Gastrocnemius medialis (tissue), 4 donors: ENCODE data around the gene CHMP6. TPM values are rescaled to one million over a fixed set of nuclear protein-coding genes. Genes with fewer than 3 reads are reported as not detected.

Experiments used
- ATAC-seq, 2 donors: fragments of 150-250 bp; one replicate each; pipeline ENCODE4 v1.9.1; 2016
- DNase-seq, 2 donors: peaks; one replicate each; pipeline ENCODE4 v3.0.0-alpha.2; 2019
- H3K27ac ChIP-seq, 4 donors: fragments of 200-600 bp; sonication (generic); 1 replicate in 1 of 4; 2 replicates in 3 of 4; pipeline ENCODE4 v1.5.1; 2016 to 2018; ENCODE audit warnings: mild to moderate bottlenecking in 2 of 4, moderate library complexity in 1 of 4
- H3K27me3 ChIP-seq, 3 donors: fragments of 200-600 bp; sonication (generic) in 2 of 3; 1 replicate in 1 of 3; 2 replicates in 2 of 3; pipeline versions ENCODE4 v1.5.1 to v1.6.0; 2016 to 2019; ENCODE audit warnings: mild to moderate bottlenecking in 1 of 3, moderate library complexity in 1 of 3
- H3K36me3 ChIP-seq, 2 donors: fragments of 200-600 bp; sonication (generic) in 1 of 2; one replicate each; pipeline ENCODE4 v1.5.1; 2017 to 2018
- H3K4me1 ChIP-seq, 2 donors: fragments of 200-600 bp; sonication (generic) in 1 of 2; one replicate each; pipeline ENCODE4 v1.5.1; 2016 to 2017; ENCODE audit warnings: mild to moderate bottlenecking in 2 of 2
- H3K4me3 ChIP-seq, 4 donors: fragments of 200-600 bp; sonication (generic) in 3 of 4; 1 replicate in 1 of 4; 2 replicates in 3 of 4; pipeline ENCODE4 v1.5.1; 2016 to 2019; ENCODE audit warnings: mild to moderate bottlenecking in 2 of 4
- H3K9me3 ChIP-seq, 3 donors: fragments of 200-600 bp; sonication (generic) in 2 of 3; 1 replicate in 1 of 3; 2 replicates in 2 of 3; pipeline ENCODE4 v1.5.1; 2016 to 2019
- CTCF ChIP-seq, 5 experiments: fragments of 450-650 bp in 3 of 5; fragments of 200-600 bp in 2 of 5; sonication (generic) in 2 of 5; IDR thresholded peaks in 4 of 5; conservative IDR thresholded peaks in 1 of 5; 1 replicate in 4 of 5; 2 replicates in 1 of 5; pipeline ENCODE4 v1.5.1; 2016 to 2019; ENCODE audit warnings: antibody characterized with exemption in 5 of 5, mild to moderate bottlenecking in 3 of 5, moderate library complexity in 3 of 5
- POLR2A ChIP-seq, 2 donors: fragments of 450-650 bp; IDR thresholded peaks; one replicate each; pipeline ENCODE4 v1.6.1; 2017; ENCODE audit warnings: antibody characterized with exemption in 2 of 2, mild to moderate bottlenecking in 2 of 2, moderate library complexity in 2 of 2
- in situ Hi-C, 4 donors: fragments of 200-750 bp; cut with MboI; loops; one replicate each; pipeline versions ENCODE4 v1.15.0 to v1.8.0; 2017; ENCODE audit warnings: low sequenced_read_pairs in 4 of 4
- intact Hi-C: fragments of 100-400 bp; cut with DNase I; formaldehyde crosslinking; loops from one replicate; pipeline ENCODE4 v1.15.1; 2023; ENCODE audit warnings: low total_unique reads
- total RNA-seq, 4 donors: library from RNA; depleted of rRNA; stranded (reverse); fragments of >200 nt; gene quantifications; one replicate each; pipeline versions ENCODE4 v1.1.0 to v1.2.3, GENCODE V29; 2016

Gene CHMP6
- total RNA-seq, 4 donors from 2014 or later = 29.8 to 33.3 (median 33.0) TPM

- peaks cover 0 to 52% of the 10 kb centered on the region in 2 donors for H3K36me3 ChIP-seq
Measured at GRCh38 chr17:80995131-80995530, 3.5 kb downstream of the CHMP6 start.

DNA sequence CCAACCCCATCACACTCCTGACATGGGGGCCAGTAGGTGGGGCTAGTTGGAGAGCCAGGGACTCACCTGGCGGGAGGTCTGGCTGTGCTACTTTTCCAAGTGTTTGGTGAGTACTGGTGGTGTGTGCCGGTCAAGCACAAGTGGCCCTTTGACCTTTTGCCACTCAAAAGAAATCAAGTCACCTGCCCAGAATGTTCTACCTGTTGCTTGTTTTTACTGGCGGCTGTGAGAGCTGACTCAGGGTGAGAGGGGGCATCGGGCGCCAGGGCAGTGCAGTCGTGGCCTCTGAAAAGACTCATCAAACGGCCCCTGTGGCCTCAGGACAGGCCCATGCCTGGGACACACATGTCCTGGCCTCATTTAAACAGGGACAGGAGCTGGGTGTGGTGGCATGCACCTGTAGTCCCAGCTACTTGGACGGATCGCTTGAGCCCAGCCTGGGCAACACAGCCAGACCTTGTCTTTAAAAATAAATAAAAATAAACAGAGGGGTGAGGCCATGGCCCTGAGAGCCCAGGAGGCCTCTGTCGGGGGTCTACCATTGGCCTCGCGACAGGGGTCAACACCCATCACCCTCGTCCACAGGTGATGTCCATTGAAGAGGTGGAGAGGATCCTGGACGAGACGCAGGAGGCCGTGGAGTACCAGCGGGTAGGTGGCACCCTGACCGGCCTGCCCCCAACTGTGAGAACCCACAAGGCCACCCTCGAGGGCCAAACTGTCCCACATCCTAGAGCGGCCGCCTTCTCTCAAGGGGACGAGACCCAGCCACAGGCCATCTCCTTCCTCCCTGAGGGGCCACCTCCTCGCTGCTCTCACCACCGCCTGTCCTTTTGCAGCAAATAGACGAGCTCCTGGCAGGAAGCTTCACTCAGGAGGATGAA, 5.0 kb downstream of the CHMP6 start:
- intact Hi-C loops = no loop called here
- in situ Hi-C loops = no loop called here

More at GRCh38 chr17:80995131-80995530, 3.5 kb downstream of the CHMP6 start:
- Histone ChIP-seq H3K9me3 (no peaks in the 10 kb centered on the region), H3K4me1 (peaks cover 21 to 27% of the 10 kb centered on the region in 2 donors), H3K4me3 (no peak overlapping the region), H3K27ac (no peak overlapping the region), H3K27me3 (no peaks in the 10 kb centered on the region)
- intact Hi-C loops = no loop called here
- no peak for TF ChIP-seq CTCF (IDR thresholded peaks at IDR 0.05 in 4 of 5, conservative IDR thresholded peaks at IDR 0.05 in 1 of 5)
- TF ChIP-seq POLR2A (IDR thresholded peaks at IDR 0.05) = no peak
- ATAC-seq (no peak), DNase-seq (no peak)
- in situ Hi-C loops = no loop called here

DNA sequence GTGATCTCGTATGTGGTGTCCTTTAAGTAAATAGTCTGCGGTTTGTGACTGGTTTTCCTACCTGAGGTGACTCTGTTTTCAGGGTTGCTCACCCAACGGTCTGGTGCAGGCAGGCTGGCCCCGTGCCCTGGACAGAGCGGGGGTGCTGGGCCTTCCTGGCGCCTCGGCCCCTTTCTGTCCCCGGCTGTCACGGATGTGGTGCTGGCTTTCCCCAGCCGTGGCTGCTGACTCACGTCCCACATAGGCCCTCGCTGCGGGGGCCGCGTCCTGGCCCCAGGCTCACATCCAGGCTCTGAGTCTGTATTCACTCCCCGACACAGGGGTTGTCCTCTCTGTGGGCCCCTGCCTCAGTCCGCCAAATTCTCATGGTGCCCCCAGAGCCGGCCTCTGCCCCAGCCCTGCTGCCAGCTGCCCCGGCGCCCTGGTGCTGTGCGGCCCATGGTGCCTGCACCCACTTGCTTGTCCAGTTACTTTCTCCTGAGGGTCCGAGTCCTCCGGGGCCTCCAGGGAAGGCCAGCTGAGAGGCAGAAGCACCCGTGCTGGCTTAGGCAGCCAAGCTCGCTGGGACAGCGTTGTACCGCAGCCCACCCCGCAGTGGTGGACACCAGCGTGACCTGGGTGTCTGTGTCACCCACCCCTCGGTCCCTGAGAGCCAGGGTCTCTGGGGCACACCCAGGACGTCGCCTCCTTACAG, 5.9 kb downstream of the CHMP6 start:
- H3K36me3 ChIP-seq = peaks cover 0 to 52% of the 10 kb centered on the region in 2 donors
- H3K9me3 ChIP-seq = no peaks in the 10 kb centered on the region
- intact Hi-C loops = no loop called here
- peaks cover 33 to 42% of the 10 kb centered on the region in 2 donors for H3K4me1 ChIP-seq
- TF ChIP-seq CTCF (IDR thresholded peaks at IDR 0.05 in 4 of 5, conservative IDR thresholded peaks at IDR 0.05 in 1 of 5) (no peak), POLR2A (IDR thresholded peaks at IDR 0.05) (no peak)
- ATAC-seq (no peak), DNase-seq (no peak)
- peaks cover 0 to 2% (median under 1%) of the 10 kb centered on the region in 3 donors for H3K27me3 ChIP-seq
- no peak overlapping the region for H3K4me3 ChIP-seq
- in situ Hi-C loops = no loop called here
- no peak overlapping the region for H3K27ac ChIP-seq

More for the DNA sequence above, 5.0 kb downstream of the CHMP6 start:
- peaks cover 27 to 37% of the 10 kb centered on the region in 2 donors for H3K4me1 ChIP-seq
- ATAC-seq = no peak
- no peak overlapping the region for H3K27ac ChIP-seq
- H3K4me3 ChIP-seq = no peak overlapping the region
- peaks cover 0 to 52% of the 10 kb centered on the region in 2 donors for H3K36me3 ChIP-seq
- DNase-seq = no peak
- no peaks in the 10 kb centered on the region for H3K9me3 ChIP-seq
- TF ChIP-seq CTCF (IDR thresholded peaks at IDR 0.05 in 4 of 5, conservative IDR thresholded peaks at IDR 0.05 in 1 of 5) = no peak
- no peak for TF ChIP-seq POLR2A (IDR thresholded peaks at IDR 0.05)
- H3K27me3 ChIP-seq = no peaks in the 10 kb centered on the region

DNA sequence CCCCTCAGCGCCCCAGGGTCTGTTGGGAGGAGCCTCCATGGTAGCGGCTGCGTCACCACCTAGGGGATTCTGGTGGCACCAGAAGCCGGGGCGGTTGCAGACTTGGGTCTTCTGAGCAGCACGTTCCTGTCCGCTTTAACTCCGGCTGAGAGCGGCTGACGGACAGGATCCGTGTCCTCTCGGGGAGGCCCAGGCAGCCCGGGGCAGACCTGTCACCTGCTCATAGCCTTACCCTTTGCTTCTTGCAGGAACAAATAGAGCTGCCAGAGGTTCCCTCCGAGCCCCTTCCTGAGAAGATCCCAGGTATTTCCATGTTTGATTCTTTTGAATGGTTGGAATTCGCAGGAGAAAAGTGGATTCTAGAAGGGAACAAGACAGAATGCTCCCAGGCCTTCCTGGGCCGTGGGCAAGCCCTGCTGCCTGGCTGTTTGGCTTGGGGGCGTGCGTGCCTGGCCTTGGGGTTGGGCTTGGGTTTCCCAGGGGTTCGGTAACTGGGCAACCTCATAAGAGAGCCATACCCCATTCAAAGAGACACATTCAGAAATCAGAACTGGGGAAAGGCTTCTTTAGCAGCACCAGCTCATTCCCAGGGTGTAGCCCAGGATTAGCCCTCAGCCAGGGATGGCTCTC, 6.6 kb downstream of the CHMP6 start:
- DNase-seq (no peak), ATAC-seq (no peak)
- in situ Hi-C loops (no loop called here), intact Hi-C loops (no loop called here)
- TF ChIP-seq CTCF (IDR thresholded peaks at IDR 0.05 in 4 of 5, conservative IDR thresholded peaks at IDR 0.05 in 1 of 5) (no peak), POLR2A (IDR thresholded peaks at IDR 0.05) (no peak)
- Histone ChIP-seq H3K27me3 (peaks cover 1 to 8% (median 7%) of the 10 kb centered on the region in 3 donors), H3K9me3 (no peaks in the 10 kb centered on the region), H3K27ac (no peak overlapping the region), H3K4me3 (no peak overlapping the region), H3K4me1 (peaks cover 26 to 37% of the 10 kb centered on the region in 2 donors), H3K36me3 (peaks cover 0 to 52% of the 10 kb centered on the region in 2 donors)
